C4-2B (cell line): ENCODE measurements around the gene SOX6.

ENCODE experiments used
- CTCF ChIP-seq: fragments of 450-650 bp; conservative IDR thresholded peaks from 2 replicates; pipeline ENCODE4 v1.5.1; 2017; ENCODE audit warnings: mild to moderate bottlenecking
- ZFX ChIP-seq: fragments of 450-650 bp; IDR thresholded peaks from 2 replicates; pipeline ENCODE4 v1.6.1; 2017

DNA sequence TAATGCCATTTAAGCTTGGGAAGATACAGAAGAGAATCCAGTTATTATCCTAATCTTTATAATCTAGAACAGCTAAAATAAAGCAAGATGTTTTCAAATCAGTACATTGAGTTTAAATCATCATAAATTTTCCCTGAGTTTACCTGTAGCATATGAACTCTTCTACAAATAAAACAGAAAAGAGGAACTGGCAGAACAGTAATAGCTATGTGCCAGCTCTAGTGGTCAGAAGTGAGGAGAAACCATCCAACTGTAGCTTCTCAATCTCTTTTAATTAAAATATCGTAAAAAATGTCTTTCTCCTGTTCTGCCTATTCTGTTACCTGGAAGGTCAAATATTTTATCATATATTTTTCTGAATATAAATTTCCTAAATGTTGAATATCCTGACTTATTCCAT lies 266.9 kb downstream of the SOX6 start:
- TF ChIP-seq CTCF (no peak), ZFX (no peak)
